GM18502 (cell line): Measurements from ENCODE around the gene RBBP5.

Experiments used
- ATAC-seq: cut with Tn5 transposase; IDR thresholded peaks from one replicate; pipeline ENCODE4 v1.9.1; 2021; ENCODE audit warnings: mild to moderate bottlenecking; ENCODE audit not compliant: unreplicated experiment, poor library complexity

The RBBP5 gene

DNA sequence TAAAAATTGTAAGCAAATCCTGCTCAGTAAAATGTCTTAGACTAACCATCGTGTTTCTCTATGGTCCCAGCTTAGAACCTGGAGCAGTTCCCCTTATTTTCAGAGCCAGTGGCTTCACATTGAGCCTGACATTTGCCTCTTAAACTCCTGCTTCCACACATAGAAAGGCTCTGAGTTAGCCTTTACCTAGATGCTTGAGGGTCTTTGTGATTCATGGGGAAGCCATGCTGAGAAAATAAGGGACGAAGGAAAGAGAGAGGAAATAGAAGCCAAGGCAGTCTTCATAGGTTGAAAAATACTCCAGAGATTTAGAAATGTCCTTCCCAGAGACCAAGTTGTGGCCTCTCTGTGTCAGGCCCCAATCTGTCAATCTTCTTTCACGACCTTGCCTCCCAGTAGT, 16.1 kb upstream of the RBBP5 start:
- ATAC-seq, result no peak

DNA sequence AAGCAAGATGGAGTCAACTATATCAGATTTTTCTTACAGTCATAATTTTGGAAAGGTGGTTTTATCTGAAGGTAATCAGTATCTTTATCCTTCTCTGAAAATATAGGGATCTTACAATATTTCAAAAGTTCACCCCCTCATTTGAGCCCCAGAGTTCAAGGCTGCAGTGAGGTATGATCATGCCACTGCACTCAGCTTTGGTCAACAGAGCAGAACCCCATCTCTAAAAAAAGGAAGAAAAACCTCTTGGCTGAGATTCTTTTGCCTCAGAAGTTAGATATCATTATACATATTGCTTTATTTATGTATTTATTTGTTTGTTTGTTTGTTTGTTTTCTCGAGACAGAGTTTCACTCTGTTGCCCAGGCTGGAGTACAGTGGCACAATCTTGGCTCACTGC, 11.5 kb upstream of the RBBP5 start:
- no peak for ATAC-seq

DNA sequence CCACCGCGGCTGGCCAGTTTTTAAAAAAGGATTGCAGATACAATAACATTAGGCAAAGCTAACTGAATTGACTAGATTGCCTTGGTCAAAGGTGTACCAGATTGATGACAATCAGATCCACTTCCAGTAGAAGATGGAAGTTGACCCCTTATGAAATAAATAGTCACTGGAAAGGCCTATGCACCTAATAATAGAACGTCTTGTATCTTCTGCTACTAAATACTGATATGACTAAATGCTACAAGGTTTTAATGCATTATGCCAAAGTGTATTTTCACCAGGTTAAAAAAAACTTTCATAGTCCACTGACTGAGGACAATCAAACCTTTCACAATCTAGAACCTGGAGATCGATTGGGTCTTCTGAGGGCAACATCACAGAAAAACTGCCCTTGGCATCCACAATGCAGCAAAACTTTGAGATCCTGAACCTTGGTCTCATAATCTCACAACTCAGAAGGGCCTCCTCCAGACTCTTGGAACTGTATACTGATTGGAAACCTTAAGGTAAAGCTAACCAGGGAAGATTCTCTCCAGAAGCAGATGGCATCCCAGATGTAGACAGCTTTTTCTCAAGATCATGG, 7.8 kb upstream of the RBBP5 start:
- ATAC-seq, result no peak

GRCh38 chr1:205128050-205128449, 6.3 kb upstream of the RBBP5 start:
- no peak for ATAC-seq

GRCh38 chr1:205127646-205128045, 5.9 kb upstream of the RBBP5 start:
- ATAC-seq, result no peak

DNA sequence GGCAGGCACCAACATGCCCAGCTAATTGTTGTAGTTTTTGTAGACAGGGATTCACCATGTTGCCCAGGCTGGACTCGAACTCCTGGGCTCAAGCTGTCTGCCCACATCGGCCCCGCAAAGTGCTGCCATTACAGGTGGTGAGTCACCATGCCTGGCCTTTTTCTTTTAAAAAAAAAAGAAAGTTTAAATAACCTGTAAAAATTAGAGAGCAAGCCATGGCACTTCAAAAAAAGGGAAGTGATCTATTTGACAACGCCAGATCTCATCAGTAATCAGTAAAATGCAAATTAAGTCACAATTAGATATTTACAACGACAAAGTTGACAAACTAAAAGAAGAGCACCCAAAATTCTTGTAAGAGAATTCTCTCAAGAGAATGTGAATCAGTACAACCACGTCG, 2.9 kb upstream of the RBBP5 start:
- ATAC-seq, result no peak

- ATAC-seq, result no peak
Measured at GRCh38 chr1:205122489-205122882, 708 bp upstream of the RBBP5 start.

GRCh38 chr1:205118752-205119151, 3.0 kb downstream of the RBBP5 start:
- ATAC-seq, result no peak

DNA sequence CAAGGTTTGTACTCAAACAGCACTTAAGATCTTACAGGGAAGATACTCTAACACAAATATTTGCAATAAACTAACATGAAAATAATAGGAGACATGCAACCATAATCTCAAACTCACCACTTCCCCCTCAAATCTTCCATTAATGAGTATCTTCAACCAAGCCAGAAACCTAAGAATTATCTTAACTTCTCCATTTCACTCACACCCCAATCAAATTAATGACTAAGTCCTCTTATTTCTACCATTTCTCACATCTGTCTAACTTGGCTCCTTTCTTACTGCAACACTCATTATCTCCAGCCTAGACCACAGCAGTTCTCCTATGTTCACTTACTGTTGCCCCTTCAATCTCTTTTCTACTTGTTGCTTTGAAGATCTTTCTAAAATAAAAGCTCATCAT, 10.4 kb downstream of the RBBP5 start:
- no peak for ATAC-seq

- no peak for ATAC-seq
Measured at GRCh38 chr1:205109711-205110110, 12.1 kb downstream of the RBBP5 start.

DNA sequence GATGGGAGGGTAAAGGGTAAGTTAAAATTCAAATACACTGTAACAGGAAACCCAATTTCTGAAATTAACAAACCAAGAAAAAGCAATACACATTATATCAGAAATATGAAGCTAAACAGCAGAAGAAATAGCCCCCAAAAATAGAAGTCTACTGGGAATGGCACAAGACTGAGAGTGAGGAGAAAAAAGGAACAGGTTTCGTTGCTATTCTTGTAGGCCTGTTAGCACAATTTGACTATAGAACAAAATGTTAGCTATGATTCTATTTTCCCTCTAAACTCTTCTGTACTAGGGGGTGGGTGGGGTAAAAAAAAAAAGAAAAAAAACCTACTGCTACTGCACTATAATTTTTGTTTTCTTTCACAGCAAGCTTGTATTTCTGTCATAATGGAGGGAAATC, 12.5 kb downstream of the RBBP5 start:
- no peak for ATAC-seq

DNA sequence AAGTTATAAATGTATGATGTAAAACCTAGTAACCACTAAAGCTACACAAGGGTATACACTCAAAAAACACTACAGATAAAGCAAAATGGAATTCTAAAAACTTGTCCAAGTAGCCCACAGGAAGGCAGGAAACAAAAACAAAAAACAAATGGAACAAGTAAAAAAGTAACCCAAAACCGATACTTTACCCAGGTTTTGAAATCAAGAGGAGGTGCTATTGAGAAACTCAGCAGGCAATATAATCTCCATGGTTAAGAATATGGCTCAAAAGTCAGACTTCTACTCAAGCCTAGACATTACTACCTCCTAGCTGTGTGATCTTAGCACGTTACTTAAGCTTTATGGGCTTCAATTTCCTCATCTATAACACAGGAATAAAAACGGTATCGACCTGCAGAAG, 13.3 kb downstream of the RBBP5 start:
- ATAC-seq, result no peak

- no peak for ATAC-seq
Measured at GRCh38 chr1:205107327-205107726, 14.5 kb downstream of the RBBP5 start.

- ATAC-seq, result no peak
Measured at GRCh38 chr1:205102404-205102803, 19.4 kb downstream of the RBBP5 start.

GRCh38 chr1:205098242-205098641, 23.5 kb downstream of the RBBP5 start:
- no peak for ATAC-seq

GRCh38 chr1:205095422-205095821, 26.4 kb downstream of the RBBP5 start:
- no peak for ATAC-seq

- ATAC-seq, result no peak
Measured at GRCh38 chr1:205091043-205091740, 30.6 kb downstream of the RBBP5 start.

- no peak for ATAC-seq
Measured at GRCh38 chr1:205088341-205088740, 33.4 kb downstream of the RBBP5 start.

DNA sequence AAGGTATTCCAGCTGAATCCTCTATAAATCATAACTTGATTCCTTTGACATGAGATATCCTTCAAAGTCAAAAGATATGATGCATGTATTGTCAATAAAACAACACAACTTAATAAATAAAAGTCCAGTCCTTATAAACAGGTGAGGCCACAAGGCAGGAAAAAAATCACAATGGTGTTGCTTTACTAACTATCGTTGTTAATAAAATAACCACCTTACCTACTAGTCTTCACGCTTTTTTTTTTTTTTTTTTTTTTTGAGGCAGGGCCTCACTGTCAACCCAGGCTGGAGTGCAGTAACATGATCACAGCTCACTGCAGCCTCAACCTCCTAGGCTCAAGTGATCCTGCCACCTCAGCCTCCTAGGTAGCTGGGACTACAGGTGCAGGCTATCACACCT, 37.4 kb downstream of the RBBP5 start, which contains the start of gene TMEM81:
Gene TMEM81 (minus strand): TSS at position 101 of the 400 bp plus-strand sequence. CDS start 140 bp downstream, outside the sequence.
- no peak for ATAC-seq

DNA sequence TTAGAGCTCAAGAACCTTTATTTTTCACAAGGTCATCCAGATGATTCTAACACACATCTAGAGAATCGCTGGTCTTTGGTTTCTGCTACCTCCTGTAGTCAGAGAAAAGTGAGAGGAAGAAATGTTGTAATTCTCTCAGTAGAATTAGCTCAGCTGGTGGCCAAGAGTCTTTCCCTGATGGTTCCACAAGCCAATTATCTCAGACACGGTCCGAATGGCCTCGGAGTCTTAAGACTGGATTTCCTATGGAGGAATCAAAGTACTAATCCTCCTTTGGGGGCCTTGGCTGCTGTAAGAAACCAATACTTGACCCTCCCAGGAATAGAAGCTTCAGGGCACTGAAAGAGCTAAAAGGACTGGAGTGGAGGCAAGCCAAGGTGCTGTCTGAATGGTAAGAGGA, 39.3 kb downstream of the RBBP5 start:
- no peak for ATAC-seq

DNA sequence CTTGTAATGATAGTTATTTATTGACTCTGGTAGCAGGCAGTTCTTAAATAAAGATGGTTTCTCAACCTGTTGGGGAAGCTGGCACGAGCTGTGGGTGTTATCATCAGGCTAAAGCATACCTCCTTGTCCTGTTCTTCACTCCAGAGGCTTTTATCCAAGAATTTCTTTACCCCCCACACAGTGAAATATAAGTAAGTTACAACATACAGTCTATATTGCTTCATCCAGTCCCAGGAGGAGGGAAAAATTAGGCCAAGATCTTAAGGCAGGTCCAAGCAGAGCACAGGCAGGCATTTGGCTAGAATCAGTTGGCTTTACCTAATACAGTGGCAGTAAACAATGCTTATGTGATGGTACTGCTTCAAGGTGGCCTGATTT, 43.9 kb downstream of the RBBP5 start:
- ATAC-seq, result no peak
